ENCODE data around the gene IGSF3.
"Not testable (repeated sequence)": the region's sequence is repeated elsewhere in the genome, so short reads cannot be mapped to it uniquely, and the experiment has no call there.

IGSF3 gene

DNA sequence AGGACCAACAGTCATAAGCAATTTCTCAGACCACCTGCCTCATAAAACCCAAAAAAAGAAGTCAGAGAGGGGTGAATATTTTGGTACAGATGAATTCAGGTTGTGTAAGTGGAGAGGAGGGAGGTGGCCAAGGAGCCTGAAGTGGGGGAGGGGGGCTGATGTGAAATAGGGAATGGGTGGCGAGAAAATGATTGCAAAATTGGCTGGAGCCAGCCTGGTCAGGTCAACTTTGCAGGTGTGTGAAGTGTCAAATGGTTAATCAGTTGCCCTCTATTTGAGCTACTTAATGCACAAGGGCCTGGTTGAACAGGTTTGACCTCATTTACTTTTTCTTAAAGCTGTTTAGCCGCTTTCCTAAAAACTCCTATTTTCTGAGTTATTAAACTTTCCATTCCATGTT, 38.1 kb downstream of the IGSF3 start:
- not testable (repeated sequence) for H3K4me3 ChIP-seq (ENCODE audit: insufficient read length, low read depth); H3K4me1 ChIP-seq (ENCODE audit: insufficient read depth, insufficient read length); H3K36me3 ChIP-seq (ENCODE audit: insufficient read depth, insufficient read length, low read length); H3K9ac ChIP-seq (ENCODE audit: insufficient read length, low read depth); H3K27me3 ChIP-seq (ENCODE audit: insufficient read depth, insufficient read length); H3K9me3 ChIP-seq (ENCODE audit: insufficient read depth, low read length); DNase-seq (ENCODE audit: low read depth, low spot score)

DNA sequence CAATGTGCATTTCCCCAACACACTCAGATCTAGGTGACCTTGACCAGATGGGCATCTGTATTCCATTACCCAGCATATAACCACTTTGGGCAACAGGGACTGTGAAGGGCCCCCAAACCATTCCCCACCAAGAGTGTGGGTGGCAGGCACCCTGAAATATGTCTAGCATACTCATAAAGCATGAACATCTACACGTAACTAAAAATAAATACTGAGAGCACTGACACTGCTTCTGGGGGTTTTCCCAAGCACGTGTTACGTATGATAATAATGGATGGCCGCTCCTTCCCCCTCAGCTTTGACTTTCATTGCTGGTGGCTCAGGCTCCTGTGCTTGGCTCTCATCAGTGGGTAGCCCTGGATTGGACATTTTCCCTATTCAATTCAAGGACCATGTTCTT, 39.1 kb downstream of the IGSF3 start:
- Histone ChIP-seq H3K4me3 (ENCODE audit: insufficient read length, low read depth) (no peak overlapping the region), H3K9me3 (ENCODE audit: insufficient read depth, low read length) (no peaks in the 10 kb centered on the region), H3K36me3 (ENCODE audit: insufficient read depth, insufficient read length, low read length) (no peaks in the 10 kb centered on the region), H3K9ac (ENCODE audit: insufficient read length, low read depth) (no peak overlapping the region), H3K27me3 (ENCODE audit: insufficient read depth, insufficient read length) (no peaks in the 10 kb centered on the region), H3K4me1 (ENCODE audit: insufficient read depth, insufficient read length) (peaks cover 10% of the 10 kb centered on the region)
- no peak for TF ChIP-seq YY1 (IDR thresholded peaks at IDR 0.05; ENCODE audit: insufficient read depth, insufficient read length)
- no peak for TF ChIP-seq ZNF274 (IDR thresholded peaks at IDR 0.05; ENCODE audit: low read depth, low read length)
- no peak for TF ChIP-seq SUZ12 (IDR thresholded peaks at IDR 0.05; ENCODE audit: extremely low read depth, insufficient read depth, insufficient read length)
- DNase-seq (ENCODE audit: low read depth, low spot score): no peak

DNA sequence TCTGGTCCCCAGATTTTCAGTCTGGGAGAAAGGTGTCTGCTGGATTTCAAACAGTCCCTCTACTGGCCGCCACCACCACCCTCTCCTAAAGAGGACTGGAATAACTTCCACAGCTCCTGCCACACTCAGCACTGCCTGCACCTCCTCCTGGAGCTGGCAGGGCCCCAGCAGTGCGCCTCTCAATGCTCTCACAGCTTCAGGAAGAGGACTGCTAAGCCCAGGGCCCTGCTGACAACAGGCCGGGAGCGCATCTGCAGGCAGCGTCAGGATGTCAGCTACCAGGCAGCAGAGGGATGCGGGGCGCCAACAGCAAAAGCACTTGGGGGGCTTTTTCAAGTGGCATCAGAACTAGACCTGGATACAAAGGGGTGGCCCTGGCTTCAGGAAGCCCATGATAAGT, 40.2 kb downstream of the IGSF3 start:
- not testable (repeated sequence) for DNase-seq (ENCODE audit: low read depth, low spot score); H3K27me3 ChIP-seq (ENCODE audit: insufficient read depth, insufficient read length); H3K36me3 ChIP-seq (ENCODE audit: insufficient read depth, insufficient read length, low read length); H3K4me3 ChIP-seq (ENCODE audit: insufficient read length, low read depth); H3K4me1 ChIP-seq (ENCODE audit: insufficient read depth, insufficient read length); H3K9ac ChIP-seq (ENCODE audit: insufficient read length, low read depth); H3K9me3 ChIP-seq (ENCODE audit: insufficient read depth, low read length)

- not testable (repeated sequence) for H3K9ac ChIP-seq (ENCODE audit: insufficient read length, low read depth); H3K4me1 ChIP-seq (ENCODE audit: insufficient read depth, insufficient read length); H3K4me3 ChIP-seq (ENCODE audit: insufficient read length, low read depth); DNase-seq (ENCODE audit: low read depth, low spot score); H3K27me3 ChIP-seq (ENCODE audit: insufficient read depth, insufficient read length); H3K36me3 ChIP-seq (ENCODE audit: insufficient read depth, insufficient read length, low read length); H3K9me3 ChIP-seq (ENCODE audit: insufficient read depth, low read length)
These were observed 40.6 kb downstream of the IGSF3 start for GRCh38 chr1:116626915-116627314.

DNA sequence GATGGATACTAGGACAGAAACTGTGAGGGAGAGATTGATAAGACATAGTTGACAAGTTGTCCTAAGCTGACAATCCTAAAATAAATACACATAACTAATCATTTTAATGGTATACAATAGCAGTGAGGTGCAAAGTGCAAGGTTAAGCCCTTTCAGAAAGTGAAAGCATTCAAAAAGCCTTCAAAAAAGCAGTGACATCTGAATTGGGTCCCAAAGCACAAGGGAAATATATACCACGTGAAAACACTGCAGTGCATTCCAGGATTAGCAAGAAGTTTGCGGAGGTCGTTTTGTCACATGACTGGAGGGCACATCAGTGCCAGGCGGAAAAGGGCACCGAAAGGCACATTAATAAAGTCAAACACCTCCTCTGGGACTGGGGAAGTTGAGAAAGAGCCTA, 42.4 kb downstream of the IGSF3 start:
- not testable (repeated sequence) for H3K4me1 ChIP-seq (ENCODE audit: insufficient read depth, insufficient read length); DNase-seq (ENCODE audit: low read depth, low spot score); H3K9ac ChIP-seq (ENCODE audit: insufficient read length, low read depth); H3K36me3 ChIP-seq (ENCODE audit: insufficient read depth, insufficient read length, low read length); H3K4me3 ChIP-seq (ENCODE audit: insufficient read length, low read depth); H3K27me3 ChIP-seq (ENCODE audit: insufficient read depth, insufficient read length); H3K9me3 ChIP-seq (ENCODE audit: insufficient read depth, low read length)

GRCh38 chr1:116624040-116624439, 43.5 kb downstream of the IGSF3 start:
- no peak overlapping the region for H3K9ac ChIP-seq (ENCODE audit: insufficient read length, low read depth)
- TF ChIP-seq ZNF274 (IDR thresholded peaks at IDR 0.05; ENCODE audit: low read depth, low read length) (no peak), YY1 (IDR thresholded peaks at IDR 0.05; ENCODE audit: insufficient read depth, insufficient read length) (no peak), SUZ12 (IDR thresholded peaks at IDR 0.05; ENCODE audit: extremely low read depth, insufficient read depth, insufficient read length) (no peak)
- H3K27me3 ChIP-seq (ENCODE audit: insufficient read depth, insufficient read length): no peaks in the 10 kb centered on the region
- H3K36me3 ChIP-seq (ENCODE audit: insufficient read depth, insufficient read length, low read length): no peaks in the 10 kb centered on the region
- H3K4me1 ChIP-seq (ENCODE audit: insufficient read depth, insufficient read length): peaks cover 6% of the 10 kb centered on the region
- no peak for DNase-seq (ENCODE audit: low read depth, low spot score)
- no peak overlapping the region for H3K4me3 ChIP-seq (ENCODE audit: insufficient read length, low read depth)
- H3K9me3 ChIP-seq (ENCODE audit: insufficient read depth, low read length): no peaks in the 10 kb centered on the region; the same call in 1 of the 2 replicates

DNA sequence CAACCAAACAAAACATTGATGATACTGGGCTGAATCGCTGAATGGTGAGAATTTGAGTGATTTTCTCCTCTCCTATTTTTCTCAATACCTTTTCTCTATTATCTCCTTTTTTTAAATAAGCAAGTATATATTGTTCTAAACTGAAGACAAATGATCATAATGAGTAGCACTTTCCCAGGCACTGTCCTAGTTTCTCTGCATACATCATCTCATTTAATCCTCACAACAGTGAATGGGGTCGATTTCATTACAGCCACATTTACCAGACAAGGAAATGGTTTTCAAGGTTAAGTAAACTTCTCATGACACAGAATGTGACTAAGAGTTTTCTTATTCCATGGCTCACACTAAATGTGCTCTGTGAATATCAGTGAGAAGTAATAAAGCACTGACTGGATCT, 45.0 kb downstream of the IGSF3 start:
- H3K9ac ChIP-seq (ENCODE audit: insufficient read length, low read depth); H3K4me3 ChIP-seq (ENCODE audit: insufficient read length, low read depth); DNase-seq (ENCODE audit: low read depth, low spot score); H3K9me3 ChIP-seq (ENCODE audit: insufficient read depth, low read length); H3K36me3 ChIP-seq (ENCODE audit: insufficient read depth, insufficient read length, low read length); H3K27me3 ChIP-seq (ENCODE audit: insufficient read depth, insufficient read length); H3K4me1 ChIP-seq (ENCODE audit: insufficient read depth, insufficient read length): not testable (repeated sequence)

- DNase-seq (ENCODE audit: low read depth, low spot score); H3K9me3 ChIP-seq (ENCODE audit: insufficient read depth, low read length); H3K4me3 ChIP-seq (ENCODE audit: insufficient read length, low read depth); H3K36me3 ChIP-seq (ENCODE audit: insufficient read depth, insufficient read length, low read length); H3K4me1 ChIP-seq (ENCODE audit: insufficient read depth, insufficient read length); H3K27me3 ChIP-seq (ENCODE audit: insufficient read depth, insufficient read length); H3K9ac ChIP-seq (ENCODE audit: insufficient read length, low read depth): not testable (repeated sequence)
These were observed 45.8 kb downstream of the IGSF3 start for GRCh38 chr1:116621756-116622155.

GRCh38 chr1:116620392-116620791, 47.1 kb downstream of the IGSF3 start:
- H3K36me3 ChIP-seq (ENCODE audit: insufficient read depth, insufficient read length, low read length); H3K4me3 ChIP-seq (ENCODE audit: insufficient read length, low read depth); H3K9me3 ChIP-seq (ENCODE audit: insufficient read depth, low read length); DNase-seq (ENCODE audit: low read depth, low spot score); H3K4me1 ChIP-seq (ENCODE audit: insufficient read depth, insufficient read length); H3K27me3 ChIP-seq (ENCODE audit: insufficient read depth, insufficient read length); H3K9ac ChIP-seq (ENCODE audit: insufficient read length, low read depth): not testable (repeated sequence)

DNA sequence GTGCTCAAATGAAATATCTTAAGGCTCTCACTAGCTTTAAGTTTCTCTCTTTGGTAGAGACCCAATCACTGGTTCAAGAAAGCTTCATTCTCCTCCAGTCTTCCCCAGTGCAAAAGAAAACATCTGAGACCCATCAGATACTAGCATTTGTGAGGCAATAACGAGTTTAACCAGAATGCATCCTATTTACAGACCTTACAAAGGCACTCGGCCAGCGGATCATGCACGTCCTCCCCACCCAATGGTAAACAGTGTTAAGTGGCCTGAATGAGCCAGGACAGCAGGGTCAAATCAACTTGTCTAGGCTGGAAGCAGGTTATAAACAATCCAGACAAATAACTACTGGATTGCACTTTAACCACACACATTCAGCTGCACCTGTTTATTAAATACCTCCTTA, 48.4 kb downstream of the IGSF3 start:
- not testable (repeated sequence) for H3K9ac ChIP-seq (ENCODE audit: insufficient read length, low read depth); H3K27me3 ChIP-seq (ENCODE audit: insufficient read depth, insufficient read length); H3K4me1 ChIP-seq (ENCODE audit: insufficient read depth, insufficient read length); H3K4me3 ChIP-seq (ENCODE audit: insufficient read length, low read depth); DNase-seq (ENCODE audit: low read depth, low spot score); H3K36me3 ChIP-seq (ENCODE audit: insufficient read depth, insufficient read length, low read length); H3K9me3 ChIP-seq (ENCODE audit: insufficient read depth, low read length)

GRCh38 chr1:116617808-116618207, 49.7 kb downstream of the IGSF3 start:
- not testable (repeated sequence) for H3K4me1 ChIP-seq (ENCODE audit: insufficient read depth, insufficient read length); DNase-seq (ENCODE audit: low read depth, low spot score); H3K9ac ChIP-seq (ENCODE audit: insufficient read length, low read depth); H3K27me3 ChIP-seq (ENCODE audit: insufficient read depth, insufficient read length); H3K4me3 ChIP-seq (ENCODE audit: insufficient read length, low read depth); H3K9me3 ChIP-seq (ENCODE audit: insufficient read depth, low read length)
- H3K36me3 ChIP-seq (ENCODE audit: insufficient read depth, insufficient read length, low read length): peaks cover 17% of the 10 kb centered on the region

- H3K9me3 ChIP-seq (ENCODE audit: insufficient read depth, low read length); H3K4me3 ChIP-seq (ENCODE audit: insufficient read length, low read depth); H3K27me3 ChIP-seq (ENCODE audit: insufficient read depth, insufficient read length); H3K9ac ChIP-seq (ENCODE audit: insufficient read length, low read depth); H3K4me1 ChIP-seq (ENCODE audit: insufficient read depth, insufficient read length); DNase-seq (ENCODE audit: low read depth, low spot score): not testable (repeated sequence)
- H3K36me3 ChIP-seq (ENCODE audit: insufficient read depth, insufficient read length, low read length): peaks cover 22% of the 10 kb centered on the region
These were observed 53.7 kb downstream of the IGSF3 start for GRCh38 chr1:116613825-116614224.

All from NT2/D1 (cell line).